HG03378 (cell line): Measurements from ENCODE around the gene OR7A5.
"Not testable (repeated sequence)": the region's sequence is repeated elsewhere in the genome, so short reads cannot be mapped to it uniquely, and the experiment has no call there.

ENCODE experiments used
- ATAC-seq: cut with Tn5 transposase; IDR thresholded peaks from one replicate; pipeline ENCODE4 v1.9.1; 2021; ENCODE audit warnings: mild to moderate bottlenecking, moderate library complexity; ENCODE audit not compliant: unreplicated experiment

Gene OR7A5

GRCh38 chr19:14785102-14785793 is 49.7 kb downstream of the OR7A5 start:
- ATAC-seq = not testable (repeated sequence)

GRCh38 chr19:14784730-14785101 is 50.3 kb downstream of the OR7A5 start:
- not testable (repeated sequence) for ATAC-seq

GRCh38 chr19:14783410-14783998 is 51.5 kb downstream of the OR7A5 start:
- not testable (repeated sequence) for ATAC-seq

- ATAC-seq = no peak
Observed at GRCh38 chr19:14782626-14783409, 52.2 kb downstream of the OR7A5 start.

DNA sequence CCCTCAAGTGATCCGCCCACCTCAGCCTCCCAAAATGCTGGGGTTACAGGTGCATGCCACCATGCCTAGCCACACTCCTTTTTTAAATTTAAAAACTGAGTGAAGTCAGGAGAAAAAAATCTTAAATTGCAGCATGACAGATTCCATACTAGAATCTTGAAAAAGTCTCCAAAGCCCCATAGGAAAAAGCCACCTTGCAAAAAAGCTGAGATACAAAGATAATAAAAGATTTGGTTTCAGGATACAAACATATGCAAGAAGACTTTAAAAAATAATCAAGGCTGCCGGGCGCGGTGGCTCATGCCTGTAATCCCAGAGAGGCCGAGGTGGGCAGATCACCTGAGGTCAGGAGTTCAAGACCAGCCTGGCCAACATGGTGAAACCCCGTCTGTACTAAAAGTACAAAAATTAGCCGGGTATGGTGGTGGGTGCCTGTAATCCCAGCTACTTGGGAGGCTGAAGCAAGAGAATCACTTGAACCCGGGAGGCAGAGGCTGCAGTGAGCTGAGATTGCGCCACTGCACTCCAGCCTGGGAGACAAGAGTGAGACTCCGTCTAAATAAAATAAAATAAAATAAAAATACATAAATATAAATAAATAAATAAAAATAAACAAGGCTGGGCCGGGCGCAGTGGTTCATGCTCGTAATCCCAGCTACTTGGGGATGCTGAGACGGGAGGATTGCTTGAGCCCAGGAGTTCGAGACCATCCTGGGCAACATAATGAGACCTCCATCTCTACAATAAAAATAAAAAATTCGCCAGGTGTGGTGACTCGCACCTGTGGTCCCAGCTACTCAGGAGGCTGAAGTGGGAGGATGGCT is 53.1 kb downstream of the OR7A5 start:
- not testable (repeated sequence) for ATAC-seq

GRCh38 chr19:14780622-14781225 is 54.3 kb downstream of the OR7A5 start:
- ATAC-seq = not testable (repeated sequence)

GRCh38 chr19:14779151-14779550 is 55.8 kb downstream of the OR7A5 start:
- no peak for ATAC-seq

DNA sequence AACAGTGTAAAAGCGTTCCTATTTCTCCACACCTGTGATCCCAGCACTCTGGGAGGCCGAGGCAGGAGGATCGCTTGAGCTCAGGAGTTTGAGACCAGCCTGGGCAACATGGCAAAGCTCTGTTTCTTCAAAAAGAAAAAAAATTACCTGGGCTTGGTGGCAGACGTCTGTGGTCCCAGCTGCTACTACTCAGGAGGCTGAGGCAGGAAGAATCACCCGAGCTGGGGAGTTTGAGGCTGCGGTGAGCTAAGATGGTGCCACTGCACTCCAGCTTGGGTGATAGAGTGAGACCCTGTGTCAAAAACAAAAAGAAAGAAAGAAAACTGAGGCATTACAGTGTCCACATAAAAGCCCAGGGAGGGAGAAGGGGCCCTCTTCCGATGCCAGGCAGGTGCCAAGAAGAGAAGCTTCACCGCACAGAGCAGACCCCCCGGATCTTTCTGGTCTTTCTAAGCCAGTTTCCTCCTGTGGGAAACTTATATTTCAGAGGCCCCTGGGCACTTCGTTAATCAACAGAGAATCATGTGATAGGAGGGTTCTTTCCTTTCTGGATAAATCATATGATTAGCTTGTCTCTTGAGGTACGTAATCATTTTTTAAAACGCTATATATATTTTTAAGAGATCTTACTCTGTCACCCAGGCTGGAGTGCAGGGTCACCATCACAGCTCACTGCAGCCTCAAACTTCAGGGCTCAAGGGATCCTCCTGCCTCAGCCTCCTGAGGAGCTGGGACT is 56.7 kb downstream of the OR7A5 start, which contains the start of gene ADGRE2:
Gene ADGRE2, minus strand, starts transcription at position 451 of the 736 bp plus-strand sequence. CDS start 1,804 bp downstream, outside the sequence.
- not testable (repeated sequence) for ATAC-seq

GRCh38 chr19:14777645-14778044 is 57.3 kb downstream of the OR7A5 start:
- ATAC-seq = not testable (repeated sequence)
